ENCODE results near the gene TFR2.

- TF ChIP-seq CTCF (IDR thresholded peaks at IDR 0.05) (no peak), POLR2A (IDR thresholded peaks at IDR 0.05) (no peak), POLR2AphosphoS5 (IDR thresholded peaks at IDR 0.05) (peak in 1 of 3 donors; percentile 2)
These were observed 57.2 kb downstream of the TFR2 start for GRCh38 chr7:100584054-100584682.
